ENCODE data around the gene ATP10A. TPM values are rescaled to one million over a fixed set of nuclear protein-coding genes. Genes with fewer than 3 reads are reported as not detected.
"Not testable (repeated sequence)": the region's sequence is repeated elsewhere in the genome, so short reads cannot be mapped to it uniquely, and the experiment has no call there.

Gene ATP10A
- total RNA-seq, 1 donor from 2014 or later: 71.9 TPM

GRCh38 chr15:25652704-25653103 lies 210.4 kb downstream of the ATP10A start:
- Mint-ChIP-seq H3K4me3 (ENCODE audit: unreplicated experiment) (no peak overlapping the region), H3K27ac (ENCODE audit: unreplicated experiment) (no peak overlapping the region), H3K4me1 (ENCODE audit: unreplicated experiment) (no peaks in the 10 kb centered on the region), H3K36me3 (ENCODE audit: unreplicated experiment) (no peaks in the 10 kb centered on the region), H3K9me3 (ENCODE audit: unreplicated experiment) (no peaks in the 10 kb centered on the region), H3K27me3 (ENCODE audit: unreplicated experiment) (peaks cover 27% of the 10 kb centered on the region)
- DNase-seq (ENCODE audit: extremely low spot score, unreplicated experiment): no peak
- no peak for TF ChIP-seq CTCF (IDR thresholded peaks at IDR 0.05)

- TF ChIP-seq CTCF (IDR thresholded peaks at IDR 0.05): no peak
- Mint-ChIP-seq H3K9me3 (ENCODE audit: unreplicated experiment) (no peaks in the 10 kb centered on the region), H3K36me3 (ENCODE audit: unreplicated experiment) (no peaks in the 10 kb centered on the region), H3K27me3 (ENCODE audit: unreplicated experiment) (peaks cover 27% of the 10 kb centered on the region), H3K4me3 (ENCODE audit: unreplicated experiment) (no peak overlapping the region), H3K4me1 (ENCODE audit: unreplicated experiment) (peaks cover under 1% of the 10 kb centered on the region), H3K27ac (ENCODE audit: unreplicated experiment) (no peak overlapping the region)
- DNase-seq (ENCODE audit: extremely low spot score, unreplicated experiment): no peak
Measured at GRCh38 chr15:25649390-25649789, 213.7 kb downstream of the ATP10A start.

- no peaks in the 10 kb centered on the region for H3K36me3 Mint-ChIP-seq (ENCODE audit: unreplicated experiment)
- TF ChIP-seq CTCF (IDR thresholded peaks at IDR 0.05): no peak
- H3K4me1 Mint-ChIP-seq (ENCODE audit: unreplicated experiment): peaks cover 27% of the 10 kb centered on the region
- H3K9me3 Mint-ChIP-seq (ENCODE audit: unreplicated experiment): no peaks in the 10 kb centered on the region
- H3K4me3 Mint-ChIP-seq (ENCODE audit: unreplicated experiment): no peak overlapping the region
- DNase-seq (ENCODE audit: extremely low spot score, unreplicated experiment): no peak
- H3K27me3 Mint-ChIP-seq (ENCODE audit: unreplicated experiment): peaks cover 3% of the 10 kb centered on the region
- H3K27ac Mint-ChIP-seq (ENCODE audit: unreplicated experiment): no peak overlapping the region
Measured at GRCh38 chr15:25643120-25643519, 220.0 kb downstream of the ATP10A start.

GRCh38 chr15:25641762-25642161 lies 221.4 kb downstream of the ATP10A start:
- Mint-ChIP-seq H3K27ac (ENCODE audit: unreplicated experiment) (no peak overlapping the region), H3K27me3 (ENCODE audit: unreplicated experiment) (no peaks in the 10 kb centered on the region), H3K36me3 (ENCODE audit: unreplicated experiment) (no peaks in the 10 kb centered on the region)

GRCh38 chr15:25641361-25641760 lies 221.8 kb downstream of the ATP10A start:
- no peaks in the 10 kb centered on the region for H3K36me3 Mint-ChIP-seq (ENCODE audit: unreplicated experiment)
- no peaks in the 10 kb centered on the region for H3K27me3 Mint-ChIP-seq (ENCODE audit: unreplicated experiment)
- no peak overlapping the region for H3K4me3 Mint-ChIP-seq (ENCODE audit: unreplicated experiment)
- no peak overlapping the region for H3K27ac Mint-ChIP-seq (ENCODE audit: unreplicated experiment)
- no peaks in the 10 kb centered on the region for H3K9me3 Mint-ChIP-seq (ENCODE audit: unreplicated experiment)
- no peak for DNase-seq (ENCODE audit: extremely low spot score, unreplicated experiment)
- no peak for TF ChIP-seq CTCF (IDR thresholded peaks at IDR 0.05)
- H3K4me1 Mint-ChIP-seq (ENCODE audit: unreplicated experiment): peaks cover 27% of the 10 kb centered on the region

More at GRCh38 chr15:25641762-25642161, 221.4 kb downstream of the ATP10A start:
- Mint-ChIP-seq H3K9me3 (ENCODE audit: unreplicated experiment) (no peaks in the 10 kb centered on the region), H3K4me3 (ENCODE audit: unreplicated experiment) (no peak overlapping the region), H3K4me1 (ENCODE audit: unreplicated experiment) (peaks cover 27% of the 10 kb centered on the region)
- no peak for TF ChIP-seq CTCF (IDR thresholded peaks at IDR 0.05)
- no peak for DNase-seq (ENCODE audit: extremely low spot score, unreplicated experiment)

- not testable (repeated sequence) for H3K4me3 Mint-ChIP-seq (ENCODE audit: unreplicated experiment); H3K27me3 Mint-ChIP-seq (ENCODE audit: unreplicated experiment); DNase-seq (ENCODE audit: extremely low spot score, unreplicated experiment); H3K36me3 Mint-ChIP-seq (ENCODE audit: unreplicated experiment); H3K9me3 Mint-ChIP-seq (ENCODE audit: unreplicated experiment); H3K27ac Mint-ChIP-seq (ENCODE audit: unreplicated experiment)
- peaks cover 27% of the 10 kb centered on the region for H3K4me1 Mint-ChIP-seq (ENCODE audit: unreplicated experiment)
Measured at GRCh38 chr15:25640959-25641358, 222.2 kb downstream of the ATP10A start.

All from osteocyte (in vitro differentiated cells).